Stimulated activated naive CD8-positive, alpha-beta T cell treated with anti-CD3 and anti-CD28 coated beads, Interleukin-15, Interleukin-2, amounts not matched to agents 100 ng/mL and 50 ng/mL, for 24 hours (primary cell): ENCODE results near the gene KRTAP19-1.

ENCODE experiments used
- H3K27ac Mint-ChIP-seq: one replicate; pipeline ENCODE4 v1.8.0; 2021; ENCODE audit warnings: mild to moderate bottlenecking, mixed read lengths
- H3K27me3 Mint-ChIP-seq: one replicate; pipeline ENCODE4 v1.8.0; 2021; ENCODE audit warnings: mixed read lengths
- H3K36me3 Mint-ChIP-seq: one replicate; pipeline ENCODE4 v1.8.0; 2021; ENCODE audit warnings: low read depth, mixed read lengths
- H3K4me1 Mint-ChIP-seq: one replicate; pipeline ENCODE4 v1.8.0; 2021; ENCODE audit warnings: low read depth, mixed read lengths
- H3K4me3 Mint-ChIP-seq: one replicate; pipeline ENCODE4 v1.8.0; 2021; ENCODE audit warnings: mild to moderate bottlenecking, mixed read lengths
- H3K9me3 Mint-ChIP-seq: one replicate; pipeline ENCODE4 v1.8.0; 2021; ENCODE audit warnings: mixed read lengths

Gene KRTAP19-1

DNA sequence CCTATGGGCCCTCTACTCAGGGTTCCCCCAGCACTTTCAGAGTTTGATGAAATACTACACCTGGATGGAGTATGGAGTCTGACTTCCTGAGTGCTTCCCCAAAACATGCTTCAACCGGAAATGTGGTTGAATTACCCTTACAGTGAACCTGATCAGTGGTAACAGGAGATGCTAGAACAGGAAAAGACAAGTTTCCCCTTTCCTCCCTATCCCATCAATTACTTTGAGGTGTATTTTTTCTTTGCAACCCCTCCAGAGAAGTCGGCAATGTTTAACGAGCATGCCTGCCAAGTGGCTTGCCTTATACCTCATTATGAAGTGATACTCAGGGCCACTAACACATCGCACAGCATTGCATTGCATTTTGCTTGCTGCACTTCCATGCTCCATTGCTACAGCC is 33.1 kb downstream of the KRTAP19-1 start:
- Mint-ChIP-seq H3K9me3 (no peaks in the 10 kb centered on the region), H3K27me3 (no peaks in the 10 kb centered on the region), H3K27ac (no peak overlapping the region), H3K4me1 (no peaks in the 10 kb centered on the region), H3K36me3 (no peaks in the 10 kb centered on the region), H3K4me3 (no peak overlapping the region)

DNA sequence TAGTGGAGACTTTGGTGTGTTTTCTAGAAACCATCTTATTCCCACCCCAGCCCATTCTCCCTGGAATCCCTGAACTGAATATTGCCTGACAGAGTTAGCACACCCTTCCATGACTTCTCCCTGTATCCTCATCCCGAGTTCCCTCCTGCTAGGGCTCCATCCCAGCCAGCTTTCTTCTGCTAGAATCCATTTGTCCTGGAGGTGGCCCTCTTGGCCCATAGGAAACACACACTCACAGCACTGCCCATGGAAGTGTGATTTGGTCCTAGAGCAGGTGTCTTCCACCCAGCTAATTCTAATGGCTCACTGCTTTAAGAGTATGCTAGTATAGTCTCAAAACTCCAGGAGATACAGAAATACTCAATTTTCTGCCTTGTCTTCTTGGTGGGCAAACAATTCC is 36.0 kb downstream of the KRTAP19-1 start:
- no peaks in the 10 kb centered on the region for H3K36me3 Mint-ChIP-seq

DNA sequence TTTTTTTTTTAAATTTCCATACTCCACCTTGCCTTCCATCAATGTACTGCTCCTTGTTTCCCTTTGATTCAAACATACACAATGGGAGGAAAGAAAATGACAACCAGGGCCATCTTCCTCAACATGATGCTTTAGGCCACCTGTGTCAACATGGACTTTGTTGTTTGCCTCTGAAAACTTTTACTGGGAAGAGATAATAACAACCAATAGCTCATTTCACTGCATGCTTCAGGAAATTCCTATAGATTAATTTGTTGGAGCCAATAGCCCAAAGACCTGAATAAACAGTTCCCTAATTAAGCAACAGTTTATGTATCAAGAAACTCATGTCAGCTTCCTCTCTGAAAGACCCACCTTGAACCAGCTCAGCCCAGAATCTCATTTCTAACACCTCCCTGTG is 36.9 kb downstream of the KRTAP19-1 start:
- Mint-ChIP-seq H3K4me1 (no peaks in the 10 kb centered on the region), H3K9me3 (peaks cover 3% of the 10 kb centered on the region), H3K4me3 (no peak overlapping the region), H3K27ac (no peak overlapping the region), H3K36me3 (no peaks in the 10 kb centered on the region), H3K27me3 (no peaks in the 10 kb centered on the region)

More for the DNA sequence above, 36.0 kb downstream of the KRTAP19-1 start:
- no peak overlapping the region for H3K27ac Mint-ChIP-seq
- peaks cover 2% of the 10 kb centered on the region for H3K9me3 Mint-ChIP-seq
- H3K27me3 Mint-ChIP-seq, result no peaks in the 10 kb centered on the region
- H3K4me3 Mint-ChIP-seq, result no peak overlapping the region
- no peaks in the 10 kb centered on the region for H3K4me1 Mint-ChIP-seq

DNA sequence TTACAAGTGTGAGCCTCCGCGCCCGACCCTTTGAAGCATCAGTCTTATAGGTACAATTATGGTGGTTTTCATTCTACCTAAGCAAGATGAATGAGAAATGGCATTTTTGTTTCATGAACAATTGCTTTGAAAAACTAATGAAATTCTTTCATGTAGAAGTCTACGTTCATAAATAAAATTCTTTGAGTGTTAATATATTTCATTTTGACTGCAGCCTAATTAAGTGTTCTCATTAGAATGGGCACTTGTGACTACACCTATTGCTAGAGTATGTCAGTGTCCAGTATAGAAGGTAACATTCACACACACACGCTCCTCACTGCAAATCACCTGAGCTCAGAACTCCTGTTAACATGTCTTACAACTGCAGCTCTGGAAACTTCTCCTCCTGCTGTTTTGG is 40.2 kb downstream of the KRTAP19-1 start, which contains the start of gene KRTAP15-1:
Gene KRTAP15-1 (plus strand): TSS at position 301 of the 400 bp plus-strand sequence. CDS start 53 bp downstream, at position 354.
- Mint-ChIP-seq H3K9me3 (peaks cover 3% of the 10 kb centered on the region), H3K36me3 (no peaks in the 10 kb centered on the region), H3K4me1 (no peaks in the 10 kb centered on the region), H3K27me3 (peaks cover 3% of the 10 kb centered on the region), H3K4me3 (no peak within 1 kb of the TSS), H3K27ac (no peak within 1 kb of the TSS)

DNA sequence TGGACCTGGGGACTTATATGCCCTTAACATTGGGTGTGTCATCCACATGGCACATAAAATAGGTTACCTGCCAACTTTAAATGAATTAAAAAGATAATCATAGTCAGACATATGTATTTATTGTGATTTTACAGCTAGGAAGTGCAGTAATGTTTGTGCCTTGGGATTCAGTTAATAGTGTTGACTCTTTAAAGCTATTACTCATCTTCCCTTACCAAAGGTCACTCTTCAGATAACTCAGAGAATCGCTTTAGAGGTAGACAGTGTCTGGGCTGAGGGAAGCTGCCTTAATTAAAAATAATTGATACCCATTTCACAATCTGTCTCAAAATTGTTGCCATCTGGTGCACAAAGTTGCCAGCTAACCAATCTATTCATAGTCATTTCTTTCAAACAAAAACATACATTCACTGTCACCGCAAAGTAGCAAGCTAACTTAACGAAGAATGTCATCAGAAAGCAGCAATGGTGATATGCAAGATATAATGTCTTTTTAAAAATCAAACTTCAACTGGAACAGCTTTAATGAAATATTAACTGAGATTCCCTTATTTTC is 43.1 kb downstream of the KRTAP19-1 start:
- H3K9me3 Mint-ChIP-seq, result peaks cover 3% of the 10 kb centered on the region
- H3K27me3 Mint-ChIP-seq, result peaks cover 3% of the 10 kb centered on the region
- H3K27ac Mint-ChIP-seq, result no peak overlapping the region
- H3K36me3 Mint-ChIP-seq, result no peaks in the 10 kb centered on the region
- H3K4me3 Mint-ChIP-seq, result no peak overlapping the region
- H3K4me1 Mint-ChIP-seq, result no peaks in the 10 kb centered on the region

DNA sequence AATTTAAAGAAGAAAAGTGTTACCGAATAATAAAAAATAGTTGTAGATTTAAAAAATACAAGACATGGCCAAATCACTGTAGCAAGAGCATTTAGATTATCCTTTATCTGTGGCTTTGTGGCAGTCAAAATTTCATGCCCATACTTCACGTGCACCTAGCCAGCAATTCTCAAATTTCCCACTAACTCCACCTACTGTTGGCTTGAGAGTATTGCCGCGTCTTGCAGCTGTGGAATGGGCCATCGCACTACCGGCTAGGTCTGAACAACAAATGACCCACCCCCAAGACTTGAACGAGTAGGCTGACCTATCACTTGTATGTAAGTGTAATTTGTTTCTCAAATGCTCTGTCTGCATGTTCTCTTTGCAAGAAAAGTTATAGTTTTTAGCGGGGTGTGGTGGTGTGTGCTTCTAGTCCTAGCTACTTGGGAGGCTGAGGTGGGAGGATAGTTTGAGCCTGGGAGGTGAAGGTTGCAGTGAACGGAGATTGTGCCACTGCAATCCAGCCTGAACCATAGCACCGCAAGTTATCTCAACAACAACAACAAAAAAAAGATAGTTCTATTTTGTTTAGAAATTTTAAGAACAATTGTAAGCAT is 46.0 kb downstream of the KRTAP19-1 start:
- no peaks in the 10 kb centered on the region for H3K36me3 Mint-ChIP-seq
- no peaks in the 10 kb centered on the region for H3K4me1 Mint-ChIP-seq
- H3K27ac Mint-ChIP-seq, result no peak overlapping the region
- H3K9me3 Mint-ChIP-seq, result peaks cover under 1% of the 10 kb centered on the region
- H3K4me3 Mint-ChIP-seq, result no peak overlapping the region
- peaks cover 3% of the 10 kb centered on the region for H3K27me3 Mint-ChIP-seq

DNA sequence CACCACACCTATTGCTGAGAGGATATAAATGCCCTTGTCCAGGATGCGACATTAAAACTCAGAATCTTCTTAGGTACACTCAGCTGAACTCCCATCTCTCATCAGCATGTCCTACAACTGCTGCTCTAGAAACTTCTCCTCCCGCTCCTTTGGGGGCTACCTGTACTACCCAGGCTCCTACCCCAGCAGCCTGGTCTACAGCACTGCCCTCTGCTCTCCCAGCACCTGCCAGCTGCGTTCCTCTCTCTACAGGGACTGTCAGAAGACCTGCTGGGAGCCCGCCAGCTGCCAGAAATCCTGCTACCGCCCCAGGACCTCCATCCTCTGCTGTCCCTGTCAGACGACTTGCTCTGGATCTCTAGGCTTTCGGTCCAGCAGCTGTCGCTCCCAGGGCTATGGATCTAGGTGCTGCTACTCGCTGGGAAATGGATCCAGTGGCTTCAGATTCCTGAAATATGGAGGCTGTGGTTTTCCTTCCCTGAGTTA is 50.0 kb downstream of the KRTAP19-1 start, which contains the start of gene KRTAP13-4:
Gene KRTAP13-4 (plus strand): TSS at position 51 of the 486 bp plus-strand sequence. CDS start 56 bp downstream, at position 107.
- Mint-ChIP-seq H3K36me3 (no peaks in the 10 kb centered on the region), H3K4me3 (no peak within 1 kb of the TSS), H3K4me1 (no peaks in the 10 kb centered on the region), H3K27ac (no peak within 1 kb of the TSS), H3K9me3 (no peaks in the 10 kb centered on the region), H3K27me3 (no peaks in the 10 kb centered on the region)
